Ovary (tissue), 9 donors: Measurements from ENCODE around the gene DACH1. TPM values are rescaled to one million over a fixed set of nuclear protein-coding genes. Genes with fewer than 3 reads are reported as not detected.

Experiments used
- DNase-seq, 5 donors: peaks; one replicate each; pipeline ENCODE4 v3.0.0-alpha.2; 2019 to 2020
- H3K27ac ChIP-seq, 2 donors: fragments of 200-600 bp; one replicate each; pipeline versions ENCODE4 v1.5.1 to v1.8.0; 2019 to 2022
- H3K27me3 ChIP-seq: fragments of 200-600 bp; one replicate; pipeline ENCODE4 v1.8.0; 2022
- H3K36me3 ChIP-seq: fragments of 200-600 bp; sonication (generic); one replicate; pipeline ENCODE4 v1.5.1; 2019
- H3K4me1 ChIP-seq: one replicate; pipeline ENCODE4 v1.8.1; 2013; ENCODE audit warnings: mild to moderate bottlenecking, moderate library complexity; ENCODE audit not compliant: insufficient read depth
- H3K4me3 ChIP-seq: fragments of 200-600 bp; sonication (generic); one replicate; pipeline ENCODE4 v1.5.1; 2017
- H3K9me3 ChIP-seq, 2 donors: fragments of 200-600 bp in 1 of 2; sonication (generic) in 1 of 2; one replicate each; pipeline versions ENCODE4 v1.5.1 to v1.8.1; 2013 to 2019; ENCODE audit warnings: mild to moderate bottlenecking in 1 of 2, moderate library complexity in 1 of 2
- EP300 ChIP-seq: sonication (generic); formaldehyde crosslinking; IDR thresholded peaks from one replicate; pipeline ENCODE4 v1.6.1; 2017; ENCODE audit warnings: antibody characterized with exemption
- POLR2A ChIP-seq: fragments of 450-650 bp; IDR thresholded peaks from one replicate; pipeline ENCODE4 v1.6.1; 2017; ENCODE audit warnings: antibody characterized with exemption, mild to moderate bottlenecking, moderate library complexity
- WGBS, 3 donors: extraction: QIAGEN DNeasy Blood & Tissue Kit in 1 of 3; methylation state at CpG; one replicate each; pipeline versions ENCODE4 v1.1.5 to v1.1.7; 2013 to 2017; 5-methylcytosine and 5-hydroxymethylcytosine counted together
- intact Hi-C, 4 donors: fragments of 100-400 bp; cut with DNase I; formaldehyde crosslinking; loops; one replicate each; pipeline versions ENCODE4 v1.11.0 to v1.15.1; 2022 to 2023
- polyA plus RNA-seq, 2 donors: library from polyadenylated mRNA; stranded (reverse); fragments of 200-250 nt in 1 of 2; fragments of 350-450 nt in 1 of 2; fragmentation: Illumina TruSeq in 1 of 2; extraction: RNeasy Lipid Tissue Mini Kit (QIAGEN cat#74804) in 1 of 2; gene quantifications; one replicate each; pipeline ENCODE4 v1.2.3, GENCODE V29; 2013 to 2014
- total RNA-seq, 7 donors: library from RNA; depleted of rRNA in 2 of 7; stranded (reverse); fragments of >200 nt in 2 of 7; fragmentation: NEBNext Ultra II Directional in 3 of 7; extraction: Animal tissue kit (Norgen Biotek cat#: 25700) in 3 of 7; gene quantifications; one replicate each; pipeline versions ENCODE4 v1.1.0 to v1.2.4, GENCODE V29; 2016 to 2023
- TF ChIP-seq, protein P1 (sequence below), 3 donors: fragments of 450-650 bp in 2 of 3; fragments of 200-600 bp in 1 of 3; IDR thresholded peaks; one replicate each; pipeline versions ENCODE4 v1.5.1 to v1.8.0; 2016 to 2022; ENCODE audit warnings: antibody characterized with exemption in 3 of 3, mild to moderate bottlenecking in 1 of 3
- donor health status: DM: no; HTN: no; CAD: no; lungs with moderate emphysema.
- donor health status: DM: no; HTN: no; CAD: no.
- donor health status: Bipolar disorder and iron deficiency.
- donor health status: DM: yes; HTN: yes; CAD: no.
- donor health status: DM: no; HTN: no; CAD: no.
- donor health status: DM: yes; HTN: yes; CAD: no.

The DACH1 gene
- total and polyA plus RNA-seq, 9 donors, result 0.91 to 3.2 (median 1.7) TPM

DNA sequence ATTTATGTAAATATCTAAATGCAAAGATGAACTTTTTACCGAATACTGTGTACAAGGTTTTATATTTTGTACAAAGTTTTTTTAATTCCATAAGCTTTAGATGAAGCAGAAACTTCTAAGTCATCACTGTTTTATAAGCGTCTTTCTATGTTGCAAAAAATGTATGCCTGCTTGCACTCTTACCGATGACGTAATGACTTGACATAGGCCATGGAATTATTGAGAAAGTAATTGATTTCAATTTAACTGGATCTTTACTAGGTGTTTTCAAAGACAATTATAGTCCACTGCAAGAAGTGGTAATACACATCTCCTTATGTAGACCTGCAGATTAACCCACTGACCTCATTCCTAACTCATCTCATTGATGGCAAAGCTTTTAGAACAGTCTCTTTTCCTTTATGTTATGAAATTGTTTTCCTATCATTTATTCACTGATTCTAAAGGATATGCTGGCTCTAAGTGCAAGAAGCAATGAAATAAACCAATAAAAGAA lies 10.4 kb downstream of the DACH1 start:
- H3K9me3 ChIP-seq, result no peaks in the 10 kb centered on the region
- no peak for DNase-seq
- no peaks in the 10 kb centered on the region for H3K27me3 ChIP-seq
- intact Hi-C loops, result no loop called here
- no peak for TF ChIP-seq POLR2A
- TF ChIP-seq, protein P1, sequence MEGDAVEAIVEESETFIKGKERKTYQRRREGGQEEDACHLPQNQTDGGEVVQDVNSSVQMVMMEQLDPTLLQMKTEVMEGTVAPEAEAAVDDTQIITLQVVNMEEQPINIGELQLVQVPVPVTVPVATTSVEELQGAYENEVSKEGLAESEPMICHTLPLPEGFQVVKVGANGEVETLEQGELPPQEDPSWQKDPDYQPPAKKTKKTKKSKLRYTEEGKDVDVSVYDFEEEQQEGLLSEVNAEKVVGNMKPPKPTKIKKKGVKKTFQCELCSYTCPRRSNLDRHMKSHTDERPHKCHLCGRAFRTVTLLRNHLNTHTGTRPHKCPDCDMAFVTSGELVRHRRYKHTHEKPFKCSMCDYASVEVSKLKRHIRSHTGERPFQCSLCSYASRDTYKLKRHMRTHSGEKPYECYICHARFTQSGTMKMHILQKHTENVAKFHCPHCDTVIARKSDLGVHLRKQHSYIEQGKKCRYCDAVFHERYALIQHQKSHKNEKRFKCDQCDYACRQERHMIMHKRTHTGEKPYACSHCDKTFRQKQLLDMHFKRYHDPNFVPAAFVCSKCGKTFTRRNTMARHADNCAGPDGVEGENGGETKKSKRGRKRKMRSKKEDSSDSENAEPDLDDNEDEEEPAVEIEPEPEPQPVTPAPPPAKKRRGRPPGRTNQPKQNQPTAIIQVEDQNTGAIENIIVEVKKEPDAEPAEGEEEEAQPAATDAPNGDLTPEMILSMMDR (IDR thresholded peaks at IDR 0.05), result no peak
- no peaks in the 10 kb centered on the region for H3K36me3 ChIP-seq
- no peak overlapping the region for H3K27ac ChIP-seq
- no peak overlapping the region for H3K4me3 ChIP-seq
- no peaks in the 10 kb centered on the region for H3K4me1 ChIP-seq
- WGBS, 3 donors, result 81 to 95% (median 93%) methylated on average over 4 of the region's 4 CpGs

- intact Hi-C loops, result no loop called here
- TF ChIP-seq POLR2A, result no peak
- no peak for TF ChIP-seq EP300
- TF ChIP-seq, protein P1 (IDR thresholded peaks at IDR 0.05), result no peak
- H3K9me3 ChIP-seq, result no peaks in the 10 kb centered on the region
- 71 to 78% (median 77%) methylated on average over 1 of the region's 1 CpG for WGBS, 3 donors
- H3K4me1 ChIP-seq, result no peaks in the 10 kb centered on the region
- no peaks in the 10 kb centered on the region for H3K27me3 ChIP-seq
- no peak overlapping the region for H3K4me3 ChIP-seq
- H3K27ac ChIP-seq, result no peak overlapping the region
- no peak for DNase-seq
- H3K36me3 ChIP-seq, result no peaks in the 10 kb centered on the region
Observed at GRCh38 chr13:71854401-71854800, 12.6 kb downstream of the DACH1 start.

DNA sequence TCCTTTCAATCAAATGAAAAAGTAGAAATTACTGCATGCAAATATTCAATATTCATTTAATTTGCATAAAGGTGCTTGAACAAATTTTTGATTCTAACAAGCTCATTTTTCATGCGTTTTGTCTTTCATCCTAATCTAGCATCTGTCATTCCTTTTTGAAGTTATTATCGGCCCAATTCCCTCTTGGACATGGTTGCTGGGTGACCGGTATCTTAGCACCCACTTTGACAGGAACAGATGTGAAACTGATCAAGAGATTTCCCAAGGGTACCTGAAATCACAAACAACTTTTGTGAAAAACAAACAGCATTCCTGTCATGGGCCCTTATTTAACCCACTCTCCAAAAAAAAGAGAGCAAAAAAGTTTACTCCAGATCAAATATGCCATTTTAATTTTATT lies 13.3 kb downstream of the DACH1 start:
- Histone ChIP-seq H3K9me3 (no peaks in the 10 kb centered on the region), H3K27ac (no peak overlapping the region), H3K4me3 (no peak overlapping the region), H3K36me3 (no peaks in the 10 kb centered on the region), H3K27me3 (no peaks in the 10 kb centered on the region), H3K4me1 (no peaks in the 10 kb centered on the region)
- DNase-seq, result no peak
- intact Hi-C loops, result no loop called here
- TF ChIP-seq EP300 (no peak), POLR2A (no peak)
- TF ChIP-seq, protein P1 (IDR thresholded peaks at IDR 0.05), result no peak
- 76 to 90% (median 90%) methylated on average over 3 of the region's 3 CpGs for WGBS, 3 donors

DNA sequence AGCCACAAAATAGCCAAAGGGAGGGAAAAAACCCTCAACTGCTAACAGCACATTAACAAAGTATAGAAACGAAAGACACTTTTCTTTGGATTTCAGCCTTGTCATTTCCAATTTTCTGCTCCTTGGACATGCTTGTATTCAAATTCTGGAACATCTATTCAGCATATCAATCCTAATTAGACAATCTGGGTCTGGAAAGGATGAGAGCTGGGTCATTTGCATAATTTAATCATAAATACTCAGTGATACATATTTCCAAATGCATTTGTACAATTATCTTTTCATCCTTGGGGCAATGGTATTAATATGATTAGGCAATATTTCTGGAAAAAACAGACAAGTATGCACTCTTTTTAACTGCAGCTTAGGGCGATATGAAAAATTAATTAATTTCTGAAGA lies 14.3 kb downstream of the DACH1 start:
- Histone ChIP-seq H3K4me1 (no peaks in the 10 kb centered on the region), H3K4me3 (no peak overlapping the region), H3K9me3 (no peaks in the 10 kb centered on the region), H3K27ac (no peak overlapping the region), H3K27me3 (no peaks in the 10 kb centered on the region), H3K36me3 (no peaks in the 10 kb centered on the region)
- intact Hi-C loops, result no loop called here
- WGBS, 3 donors, result 67 to 80% (median 74%) methylated on average over 2 of the region's 2 CpGs
- no peak for DNase-seq
- TF ChIP-seq EP300 (no peak), POLR2A (no peak)
- TF ChIP-seq, protein P1 (IDR thresholded peaks at IDR 0.05), result no peak
